Measurements from ENCODE around the gene GGCT.

The GGCT gene

GRCh38 chr7:30459591-30460245 lies 44.9 kb downstream of the GGCT start:
- no peak for DNase-seq

DNA sequence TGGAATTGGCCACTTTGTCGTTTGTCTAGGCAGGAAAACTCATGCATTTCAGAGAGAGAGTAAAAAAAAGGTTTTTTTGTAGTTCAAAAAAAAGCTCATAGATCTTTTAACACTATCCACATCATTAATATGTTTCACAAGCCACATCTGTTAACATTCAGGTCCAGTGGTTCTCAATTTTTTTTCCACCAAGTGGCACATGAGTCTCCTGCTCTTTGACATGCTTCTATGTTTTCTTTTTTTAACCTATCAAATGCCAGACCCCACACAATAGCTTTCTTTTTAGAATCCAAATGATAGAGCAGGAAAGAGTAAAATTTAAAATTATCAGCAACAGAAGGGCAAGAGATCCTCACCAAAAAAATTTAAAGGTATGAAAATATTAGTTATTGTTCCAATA lies 46.3 kb downstream of the GGCT start:
- no peak for DNase-seq

DNA sequence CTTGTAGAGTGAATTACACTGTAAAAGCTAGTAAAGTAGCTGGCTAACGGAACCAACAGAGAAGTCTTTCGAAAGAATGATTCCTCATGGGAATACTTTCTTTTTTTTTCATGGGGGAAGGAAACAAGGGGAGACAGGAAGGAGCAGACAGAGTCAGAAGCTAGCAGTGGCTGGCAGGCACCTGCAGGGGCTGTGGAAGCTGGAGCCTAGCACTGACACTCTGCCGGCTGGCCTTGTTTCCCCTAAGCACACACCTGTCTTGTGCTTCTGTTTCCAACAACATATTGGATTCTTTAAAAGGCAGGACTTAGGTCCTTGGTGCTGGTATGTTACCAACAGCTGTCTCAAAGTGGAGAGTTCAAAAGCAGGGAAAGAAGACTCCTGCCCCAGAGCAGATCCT lies 50.7 kb downstream of the GGCT start:
- no peak for DNase-seq

- no peak for DNase-seq
These were observed 51.6 kb downstream of the GGCT start for GRCh38 chr7:30453016-30453415.

GRCh38 chr7:30452280-30452930 lies 52.2 kb downstream of the GGCT start:
- no peak for DNase-seq

DNA sequence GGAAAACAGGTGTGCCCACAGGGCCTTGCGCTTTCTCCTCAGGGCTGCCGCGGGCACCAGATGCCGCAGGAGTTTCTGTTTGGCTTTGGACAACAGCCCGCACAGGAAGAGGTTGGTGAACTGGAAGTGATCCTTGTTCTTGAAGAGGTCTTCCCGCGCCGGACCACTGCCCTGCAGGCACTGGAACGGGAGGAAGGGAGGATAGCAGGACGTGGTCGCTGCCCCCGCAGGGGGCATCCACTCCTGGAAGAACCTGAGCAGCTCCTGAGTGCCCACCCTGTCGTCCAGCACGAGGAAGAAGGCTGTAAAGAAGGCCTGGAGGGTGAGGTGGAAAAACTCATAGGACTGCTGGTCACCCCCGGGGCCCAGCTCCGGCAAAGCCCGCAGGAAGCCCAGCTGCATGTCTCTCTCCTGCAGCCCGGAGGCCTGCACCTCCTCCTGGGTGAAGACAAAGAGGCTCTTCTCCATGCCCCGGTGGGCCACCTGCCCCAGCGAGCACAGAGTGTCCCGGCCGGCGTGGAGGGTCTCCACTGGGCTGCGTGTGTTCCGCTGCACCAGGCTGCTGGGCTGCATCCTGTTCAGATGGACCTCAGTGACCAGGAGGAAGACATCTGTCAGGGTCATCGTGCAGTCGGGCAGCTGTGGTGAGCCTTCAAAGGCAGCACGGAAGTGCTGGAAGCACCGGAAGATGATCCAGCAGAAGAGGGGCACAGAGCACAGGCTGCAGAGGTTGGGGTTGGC lies 52.9 kb downstream of the GGCT start:
- no peak for DNase-seq

DNA sequence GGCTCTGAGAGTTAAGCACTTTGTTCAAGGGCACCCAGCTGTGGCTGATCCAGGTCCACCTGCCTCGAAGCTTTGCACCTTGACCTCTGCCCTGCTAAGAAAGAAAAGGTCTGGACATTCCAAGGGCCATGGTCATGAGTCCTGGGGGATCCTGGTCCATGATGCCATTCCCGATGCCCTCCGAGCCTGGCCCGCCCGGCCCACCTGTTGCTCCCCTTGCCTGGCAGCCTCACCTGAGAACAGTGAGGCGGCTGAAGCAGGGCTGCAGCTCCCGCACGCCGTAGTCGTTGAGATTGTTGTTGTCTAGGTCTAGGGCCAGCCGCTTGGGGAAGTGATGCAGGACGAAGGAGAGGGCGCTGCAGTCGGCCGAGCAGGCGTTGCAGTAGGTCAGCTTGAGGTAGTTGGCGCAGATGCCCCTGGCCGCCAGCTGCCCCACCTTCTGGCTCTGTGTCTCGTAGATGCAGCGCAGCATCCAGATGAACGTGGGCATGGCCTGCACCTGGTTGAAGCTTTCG lies 53.6 kb downstream of the GGCT start:
- DNase-seq = no peak

DNA sequence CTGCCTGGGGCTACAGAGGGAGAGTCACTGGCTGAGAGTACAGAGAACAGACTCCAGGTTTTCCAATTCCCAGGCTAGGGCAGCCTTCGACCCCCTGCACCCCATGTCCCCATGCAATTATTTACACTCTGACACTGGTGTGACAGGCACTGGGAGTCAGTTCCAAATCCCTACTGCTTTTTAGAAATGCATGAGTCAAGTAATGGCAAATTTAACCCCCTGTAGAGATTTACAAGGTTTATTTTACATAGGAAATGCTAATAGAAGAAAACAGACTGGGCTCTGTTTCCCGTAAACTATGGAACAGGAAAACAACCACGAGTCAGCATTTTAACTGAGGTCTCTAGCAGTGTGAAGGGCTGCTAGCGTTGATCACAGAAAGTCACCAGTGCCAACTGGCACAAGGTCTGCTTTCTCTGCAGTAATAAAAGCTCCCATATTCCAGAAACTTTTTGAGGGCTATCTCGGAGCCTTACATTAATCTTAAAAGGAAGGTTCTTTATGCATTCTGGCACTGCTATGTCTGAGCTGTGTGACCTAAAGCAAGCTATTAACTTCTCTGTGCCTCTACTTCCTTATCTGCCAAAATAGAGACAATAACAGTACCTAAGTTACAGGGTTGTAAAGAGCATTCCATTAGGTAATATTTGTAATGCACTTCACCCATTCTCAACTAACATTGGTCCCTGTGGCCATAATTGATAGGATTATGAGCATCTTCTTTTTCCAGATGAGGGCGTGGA lies 54.2 kb downstream of the GGCT start:
- no peak for DNase-seq

DNA sequence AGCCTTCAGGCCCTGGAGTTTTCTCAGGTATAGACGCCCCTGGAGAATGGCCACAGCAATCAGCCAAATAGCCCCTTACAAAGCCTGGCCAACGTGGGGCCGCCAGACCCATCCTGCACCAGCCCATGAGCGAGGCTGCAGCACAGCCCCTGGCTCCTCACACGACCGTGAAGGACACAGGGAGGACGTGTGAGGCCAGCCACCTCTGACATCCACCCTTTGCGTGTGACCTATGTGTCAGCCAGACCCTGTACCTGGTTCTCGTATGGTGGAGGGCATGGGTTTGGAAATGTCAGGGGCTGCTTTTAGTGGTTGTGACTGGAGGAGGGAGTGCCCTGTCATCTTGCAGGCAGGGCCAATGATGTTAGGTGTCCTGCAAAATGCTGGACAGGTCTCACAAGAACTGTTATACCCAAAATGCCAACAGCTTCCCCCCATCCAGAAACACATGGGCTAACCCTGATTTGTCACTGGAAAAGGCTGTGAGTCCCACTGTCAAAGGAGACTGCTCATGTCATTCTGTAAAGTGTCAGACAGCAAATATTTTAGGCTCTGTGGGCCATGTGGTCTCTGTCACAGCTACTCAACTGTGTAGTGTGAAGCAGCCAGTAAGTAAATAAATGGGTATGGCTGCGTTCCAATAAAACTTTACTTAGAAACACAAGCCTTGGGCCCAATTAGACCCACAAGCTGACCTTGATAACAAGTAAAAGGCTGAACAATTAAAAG lies 56.0 kb downstream of the GGCT start:
- no peak for DNase-seq

DNA sequence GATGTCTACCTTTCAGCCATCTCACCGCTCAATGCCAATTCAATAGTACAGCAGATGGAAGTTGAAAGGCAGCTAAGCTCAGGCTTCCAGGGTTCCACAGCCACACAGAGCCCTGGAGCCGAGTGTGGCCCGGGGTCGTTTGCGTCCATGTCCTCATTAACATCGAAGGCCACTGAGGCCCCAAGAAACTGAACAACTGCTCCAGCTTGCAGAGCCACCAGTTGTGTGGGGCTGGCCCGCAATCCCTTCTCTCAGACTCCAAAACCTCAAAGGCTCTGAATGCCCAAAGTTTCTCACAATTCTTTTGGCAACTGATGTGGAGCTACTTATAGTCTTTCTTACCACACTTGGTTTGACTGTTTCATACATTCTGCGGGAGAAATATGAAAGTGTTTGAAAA lies 57.2 kb downstream of the GGCT start:
- DNase-seq = no peak
